ENCODE measurements around the gene INVS.

GRCh38 chr9:100092066-100092465 is 7.0 kb upstream of the INVS start:
- TF ChIP-seq EZH2 (IDR thresholded peaks at IDR 0.05; ENCODE audit: insufficient read depth, poor library complexity, severe bottlenecking) (no peak), EZH2phosphoT487 (IDR thresholded peaks at IDR 0.05; ENCODE audit: insufficient read depth, low read depth) (no peak)

All from GM23248 (cell line).